Astrocyte of the hippocampus (primary cell): ENCODE results near the gene ZNF37A.

Source experiments
- DNase-seq: peaks from one replicate; pipeline ENCODE4 v3.0.0; 2011; ENCODE audit warnings: low read depth, low spot score

ZNF37A gene

DNA sequence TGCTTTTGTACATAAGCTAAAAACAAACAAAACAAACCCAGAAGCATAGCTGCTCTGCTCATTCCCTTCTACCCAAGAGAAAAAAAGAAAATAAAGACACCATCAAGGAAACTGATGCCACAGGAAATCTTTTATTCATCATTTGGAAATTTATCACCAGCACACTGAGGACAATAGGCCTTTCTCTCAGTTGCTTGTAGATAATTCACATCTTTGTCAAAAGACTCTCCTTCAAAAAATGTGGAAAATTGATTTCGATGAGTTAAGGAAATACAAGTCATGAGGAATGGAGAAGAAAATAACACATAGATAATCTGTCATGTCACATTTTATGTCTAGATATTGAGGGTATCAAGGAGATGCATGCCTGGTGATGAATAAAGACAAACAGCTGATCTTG, 53.5 kb downstream of the ZNF37A start:
- no peak for DNase-seq

DNA sequence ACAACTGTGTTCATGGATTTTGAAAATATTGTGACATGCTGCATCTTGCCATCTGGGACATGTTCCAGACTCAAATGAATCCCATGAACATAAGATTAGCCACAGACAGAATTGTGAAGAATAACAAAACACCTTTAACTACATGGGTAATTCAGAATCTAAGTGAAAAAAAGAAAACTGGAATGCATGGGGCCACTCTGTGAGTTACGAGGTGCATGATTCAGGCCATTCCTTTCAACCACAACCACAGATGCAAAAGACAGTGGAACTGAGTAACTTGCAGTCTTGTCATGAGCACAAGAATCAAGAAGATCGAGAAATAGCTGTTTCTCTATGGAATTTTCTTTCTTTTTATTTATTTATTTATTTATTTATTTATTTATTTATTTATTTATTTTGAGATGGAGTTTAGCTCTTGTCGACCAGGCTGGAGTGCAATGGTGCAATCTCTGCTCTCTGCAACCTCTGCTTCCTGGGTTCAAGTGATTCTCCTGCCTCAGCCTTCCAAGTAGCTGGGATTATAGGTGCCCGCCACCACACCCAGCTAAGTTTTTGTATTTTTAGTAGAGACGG, 56.8 kb downstream of the ZNF37A start:
- peak; percentile 7 for DNase-seq

DNA sequence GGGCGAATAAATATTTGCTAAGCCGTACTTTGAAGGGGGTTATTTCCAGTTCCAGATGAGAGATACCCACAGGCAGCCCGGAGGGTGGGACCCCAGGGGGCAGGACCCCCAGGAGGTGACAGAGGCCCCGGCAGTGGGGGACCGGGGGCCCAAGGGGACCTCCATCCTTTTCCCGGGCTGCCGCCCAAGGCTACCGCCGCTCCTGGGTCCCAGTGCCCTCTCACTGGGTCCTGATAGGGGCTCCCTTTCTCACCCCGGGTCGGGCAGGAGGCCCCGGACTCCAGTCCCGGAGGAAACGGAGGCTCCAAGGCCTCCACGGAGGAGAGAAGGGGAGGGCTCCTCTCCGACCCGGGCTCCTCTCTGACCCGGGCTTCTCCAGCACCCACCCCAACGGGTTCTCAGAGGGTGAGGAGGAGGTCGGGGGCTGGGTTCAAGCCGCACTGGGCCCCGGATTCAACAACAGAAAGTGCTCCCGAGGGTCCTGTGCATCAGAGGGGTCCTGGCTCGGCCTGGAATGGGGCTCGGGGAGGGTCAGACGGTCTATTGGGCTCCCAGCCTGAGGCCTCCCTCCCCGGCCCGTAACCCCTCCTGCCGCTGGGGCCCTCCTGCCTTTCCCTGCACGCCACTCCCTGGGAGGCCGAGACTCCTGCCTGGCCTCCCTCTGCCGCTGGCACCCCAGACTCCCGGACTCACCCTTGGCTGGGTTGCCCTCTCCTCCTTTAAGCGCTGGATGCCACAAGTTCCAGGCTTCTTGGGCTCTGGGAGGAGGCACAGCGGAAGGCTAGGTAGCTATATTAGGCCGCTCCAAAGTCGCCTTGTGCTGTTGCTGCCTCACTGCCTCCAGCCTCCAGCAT, 62.5 kb downstream of the ZNF37A start:
- no peak for DNase-seq

DNA sequence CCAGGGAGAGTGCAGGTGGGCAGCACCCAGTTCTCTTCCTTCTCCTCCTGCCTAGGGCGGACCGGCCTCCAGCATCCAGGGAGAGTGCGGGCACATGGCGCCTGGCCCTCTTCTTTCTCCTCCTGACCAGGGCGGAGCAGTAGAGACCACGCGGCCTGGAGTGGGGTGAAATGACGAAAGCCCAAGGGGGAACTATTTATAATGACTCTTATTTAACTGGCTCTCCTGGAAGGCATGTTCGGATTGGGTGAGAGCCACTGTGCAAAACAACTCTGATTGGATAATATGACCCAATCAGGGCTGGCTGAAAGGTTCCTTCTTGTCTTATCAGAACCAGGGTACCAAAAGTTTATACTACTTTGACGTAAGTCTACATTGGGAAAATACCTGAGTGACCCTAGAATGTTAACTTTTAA, 63.1 kb downstream of the ZNF37A start:
- no peak for DNase-seq

DNA sequence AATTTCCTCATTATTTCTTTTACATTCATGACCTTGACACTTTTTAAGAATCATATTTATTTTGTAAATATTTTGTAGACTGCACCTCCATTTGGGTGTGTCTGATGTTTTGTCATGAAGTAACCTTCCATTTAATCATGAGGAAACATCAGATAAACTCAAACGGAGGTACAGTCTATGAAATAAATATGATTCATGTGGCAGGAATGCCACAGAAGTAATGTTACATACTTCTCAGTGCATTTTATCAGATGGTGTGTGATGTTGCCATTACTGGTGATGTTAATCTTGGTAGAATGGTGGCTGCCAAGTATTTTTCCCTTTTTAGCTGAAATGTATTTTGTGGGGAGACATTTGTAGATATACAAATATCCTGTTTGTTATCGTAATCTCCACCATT, 64.9 kb downstream of the ZNF37A start:
- no peak for DNase-seq

DNA sequence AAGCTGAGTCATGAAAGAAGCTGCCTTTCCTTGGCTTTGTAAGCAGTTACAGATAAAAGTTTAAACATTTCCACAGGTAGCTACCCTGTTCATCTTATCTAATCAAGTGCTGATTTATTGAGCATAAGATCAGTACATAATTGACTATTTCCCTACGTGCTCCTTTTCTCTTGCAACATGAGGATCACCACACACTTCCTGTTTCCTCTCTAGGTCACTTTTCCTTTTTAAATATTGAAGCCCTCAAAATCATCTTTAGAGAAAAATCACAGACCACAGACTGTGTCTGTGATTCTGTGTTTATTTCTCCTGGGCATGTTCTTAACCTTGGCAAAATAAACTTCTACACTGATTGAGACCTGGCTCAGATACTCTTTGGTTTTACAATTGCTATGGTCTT, 69.5 kb downstream of the ZNF37A start:
- no peak for DNase-seq

DNA sequence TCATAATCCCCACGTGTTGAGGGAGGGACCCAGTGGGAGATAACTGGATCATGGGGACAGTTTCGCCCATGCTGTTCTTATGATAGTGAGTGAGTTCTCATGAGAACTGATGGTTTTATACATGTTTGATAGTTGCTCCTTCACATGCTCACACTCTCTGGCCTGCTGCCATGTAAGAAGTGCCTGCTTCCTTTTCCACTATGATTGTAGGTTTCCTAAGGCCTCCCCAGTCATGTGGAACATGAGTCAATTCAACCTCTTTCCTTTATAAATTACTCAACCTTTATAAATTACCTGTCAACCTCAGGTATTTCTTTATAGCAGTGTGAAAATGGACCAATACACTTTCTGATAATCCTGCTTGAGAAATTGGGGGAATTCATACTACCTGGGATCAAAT, 80.2 kb downstream of the ZNF37A start:
- DNase-seq, result no peak

DNA sequence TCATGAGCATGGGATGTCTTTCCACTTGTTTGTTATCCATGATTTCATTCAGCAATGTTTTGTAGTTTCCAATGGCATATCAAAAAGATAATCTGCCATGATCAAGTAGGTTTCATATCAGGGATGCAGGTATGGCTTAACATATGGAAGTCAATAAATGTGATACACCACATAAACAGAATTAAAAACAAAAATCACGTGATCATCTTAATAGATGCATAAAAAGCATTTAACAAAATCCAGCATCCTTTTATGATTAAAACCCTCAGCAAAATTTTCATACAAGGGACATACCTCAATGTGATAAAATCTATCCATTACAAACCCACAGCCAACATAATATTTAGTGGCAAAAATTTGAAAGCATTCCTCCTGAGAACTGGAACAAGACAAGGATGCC, 90.3 kb downstream of the ZNF37A start:
- no peak for DNase-seq
